ENCODE measurements around the gene RIPPLY3. TPM values are rescaled to one million over a fixed set of nuclear protein-coding genes. Genes with fewer than 3 reads are reported as not detected.

Gene RIPPLY3, protein sequence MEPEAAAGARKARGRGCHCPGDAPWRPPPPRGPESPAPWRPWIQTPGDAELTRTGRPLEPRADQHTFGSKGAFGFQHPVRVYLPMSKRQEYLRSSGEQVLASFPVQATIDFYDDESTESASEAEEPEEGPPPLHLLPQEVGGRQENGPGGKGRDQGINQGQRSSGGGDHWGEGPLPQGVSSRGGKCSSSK
- total RNA-seq = not detected in 2 replicates

DNA sequence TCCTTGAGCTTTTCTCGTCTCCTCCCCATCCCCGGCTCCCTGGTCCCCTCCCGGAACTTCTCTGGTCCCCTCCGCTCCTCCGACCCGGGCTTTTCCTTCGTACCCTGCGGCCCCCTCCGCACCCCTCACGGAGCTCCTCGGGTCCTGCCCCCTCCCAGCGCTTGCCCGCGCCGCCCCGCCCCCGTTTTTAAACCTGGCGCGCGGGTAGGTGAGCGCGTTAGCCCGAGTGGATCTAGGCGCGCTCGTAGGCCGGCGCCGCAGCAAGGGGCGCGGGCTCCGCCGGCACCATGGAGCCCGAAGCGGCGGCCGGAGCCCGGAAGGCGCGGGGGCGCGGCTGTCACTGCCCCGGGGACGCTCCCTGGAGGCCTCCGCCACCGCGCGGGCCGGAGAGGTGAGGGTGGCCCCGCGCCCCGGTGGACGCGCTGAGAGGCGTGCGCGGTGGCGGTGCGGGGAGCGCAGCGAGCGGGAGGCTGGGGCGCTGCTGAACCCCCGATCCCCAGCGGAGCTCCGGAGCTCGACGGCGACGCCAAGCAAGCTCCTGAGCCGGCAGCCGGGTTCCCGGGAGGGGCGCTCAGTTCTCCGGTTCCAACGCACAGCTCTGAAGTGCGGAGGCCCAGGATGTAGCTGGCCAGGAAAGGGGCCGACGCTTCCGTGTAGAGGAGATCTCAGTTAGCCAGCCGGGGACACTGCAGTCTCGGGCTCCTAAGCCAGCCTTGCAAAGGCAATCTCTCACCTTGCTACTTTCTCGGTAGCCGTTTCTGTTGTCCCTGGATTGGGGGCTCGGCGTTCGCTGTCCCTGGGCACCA lies at the start of gene RIPPLY3:
Gene RIPPLY3 (plus strand): TSS at position 217 of the 806 bp plus-strand sequence. CDS start 71 bp downstream, at position 288.

DNA sequence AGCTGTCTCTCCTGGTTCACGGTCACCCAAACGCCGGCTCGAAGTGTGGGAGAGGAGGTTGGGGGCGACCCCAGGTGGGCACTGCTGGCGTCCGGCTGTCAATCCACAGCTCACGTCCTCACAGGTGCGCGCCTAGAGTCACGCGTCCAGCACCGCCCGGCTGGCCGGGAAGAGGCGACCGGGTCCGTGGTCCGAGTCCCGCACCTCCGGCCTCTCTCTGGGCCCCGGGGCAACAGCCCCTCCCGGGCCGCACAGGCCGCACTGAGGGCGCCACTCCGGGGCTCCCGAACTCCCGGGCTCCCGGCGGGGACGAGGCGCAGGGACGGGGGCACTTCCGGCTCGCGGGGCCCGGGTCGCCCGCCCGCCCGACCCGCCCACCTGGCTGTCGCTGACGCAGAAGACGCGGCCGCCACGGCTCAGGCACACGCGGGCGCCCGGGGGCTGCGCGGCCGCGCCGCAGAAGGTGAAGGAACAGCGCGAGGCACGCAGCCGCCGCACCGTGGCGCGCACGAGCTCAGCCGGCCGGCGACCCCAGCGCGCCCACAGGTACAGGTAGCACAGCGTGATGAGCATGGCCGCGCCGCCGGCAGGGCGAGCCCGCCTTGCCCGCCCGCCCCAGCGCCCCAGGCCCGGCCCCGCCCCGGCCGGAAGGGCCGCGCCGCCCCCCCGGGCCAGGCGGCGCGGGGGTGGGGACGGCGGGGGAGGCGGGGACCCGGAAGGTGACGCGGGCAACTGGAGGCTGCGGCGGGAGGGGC lies 40.3 kb upstream of the RIPPLY3 start, which contains the start of gene HLCS:
Gene HLCS (minus strand): TSS at position 604 of the 755 bp plus-strand sequence. CDS start 31 bp downstream, at position 573.

Other genes with a start within 250 kb of the RIPPLY3 start
- 32.8 and 38.3 TPM in 2 replicates for gene HLCS, start 40.0 kb upstream of the RIPPLY3 start, total RNA-seq
- gene PIGP, start 66.4 kb downstream of the RIPPLY3 start, total RNA-seq = 4.2 and 5.4 TPM in 2 replicates
- gene TTC3, start 66.6 kb downstream of the RIPPLY3 start, total RNA-seq = 208 and 317 TPM in 2 replicates